AG04450 (cell line): Measurements from ENCODE around the gene OR4K14. TPM values are rescaled to one million over a fixed set of nuclear protein-coding genes. Genes with fewer than 3 reads are reported as not detected.

Experiments used
- CTCF ChIA-PET: fragments of 300-600, 350-600 bp; formaldehyde crosslinking; extraction: SDS; loops from one replicate; lab custom pipeline; 2022; ENCODE audit warnings: antibody characterized with exemption, inconsistent platforms; lab: Charles Lee
- POLR2A ChIA-PET: fragments of 350-600 bp; formaldehyde crosslinking; extraction: SDS; loops from one replicate; lab custom pipeline; 2021; ENCODE audit warnings: antibody characterized with exemption, inconsistent platforms; lab: Yijun Ruan, JAX
- DNase-seq: peaks from one replicate; pipeline ENCODE4 v3.0.0-alpha.2; 2011; ENCODE audit warnings: low read depth, low spot score
- H3K27ac ChIP-seq: one replicate; pipeline ENCODE4 v1.5.1; 2012; ENCODE audit warnings: low read depth, low read length, control low read depth
- H3K27me3 ChIP-seq: one replicate; pipeline ENCODE4 v1.6.0; 2012; ENCODE audit warnings: low read length; ENCODE audit not compliant: control insufficient read depth, insufficient read depth
- H3K4me3 ChIP-seq: 2 replicates; pipeline ENCODE4 v1.5.1; 2011; ENCODE audit warnings: mild to moderate bottlenecking, low read depth, low read length, control low read depth
- H3K9me3 ChIP-seq: 2 replicates; pipeline ENCODE4 v1.5.1; 2012; ENCODE audit warnings: low read length; ENCODE audit not compliant: control insufficient read depth, insufficient read depth
- polyA minus RNA-seq: library from RNA; depleted of rRNA, polyadenylated mRNA; stranded (reverse); fragments of >200 nt; gene quantifications from 2 replicates; pipeline ENCODE4 v1.2.3, GENCODE V29; 2011; rRNA and poly(A)+ RNA removed
- polyA plus RNA-seq: library from polyadenylated mRNA; depleted of rRNA; stranded (reverse); fragments of >200 nt; gene quantifications from 2 replicates; pipeline ENCODE4 v1.2.3, GENCODE V29; 2011; rRNA removed
- TF ChIP-seq, protein P1 (sequence below): IDR thresholded peaks from 2 replicates; pipeline ENCODE4 v1.5.1; 2011; ENCODE audit warnings: low read depth, low read length, control low read depth, inconsistent platforms

The OR4K14 gene, protein sequence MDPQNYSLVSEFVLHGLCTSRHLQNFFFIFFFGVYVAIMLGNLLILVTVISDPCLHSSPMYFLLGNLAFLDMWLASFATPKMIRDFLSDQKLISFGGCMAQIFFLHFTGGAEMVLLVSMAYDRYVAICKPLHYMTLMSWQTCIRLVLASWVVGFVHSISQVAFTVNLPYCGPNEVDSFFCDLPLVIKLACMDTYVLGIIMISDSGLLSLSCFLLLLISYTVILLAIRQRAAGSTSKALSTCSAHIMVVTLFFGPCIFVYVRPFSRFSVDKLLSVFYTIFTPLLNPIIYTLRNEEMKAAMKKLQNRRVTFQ
- polyA plus RNA-seq (not detected in 2 replicates), polyA minus RNA-seq (not detected in 2 replicates)

DNA sequence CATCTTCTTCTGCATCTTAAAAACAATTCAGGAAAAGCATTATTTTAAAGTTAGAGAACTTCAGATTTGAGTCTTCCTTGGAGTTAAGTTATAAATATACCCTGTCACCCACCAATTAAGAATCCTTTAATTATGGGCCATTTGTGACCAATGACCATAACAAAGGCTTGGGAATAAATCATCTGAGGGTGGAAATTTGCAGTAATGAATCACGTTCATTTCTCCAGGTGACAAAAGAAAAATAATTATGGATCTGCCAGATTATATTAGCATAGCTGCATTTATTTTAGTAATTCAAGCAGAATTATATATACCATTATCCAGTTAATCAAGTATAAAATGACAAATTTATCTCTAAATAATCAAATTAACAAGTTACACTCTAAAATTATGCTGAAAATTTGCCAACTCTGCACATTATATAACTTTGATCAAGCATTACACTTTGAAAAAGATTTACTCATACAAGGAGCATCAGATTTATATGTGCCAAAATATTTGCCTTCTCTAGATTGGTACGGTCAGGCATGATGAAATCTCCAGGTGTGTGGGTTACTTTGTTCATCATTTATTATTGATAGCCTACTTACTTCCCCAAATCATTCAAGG is at the start of gene OR4K14:
TSS of gene OR4K14 (minus strand) at position 51 of the 609 bp plus-strand sequence. CDS start 4,114 bp downstream, outside the sequence.
- no peak within 1 kb of the TSS for H3K4me3 ChIP-seq
- CTCF ChIA-PET: no interaction called here
- no peak for DNase-seq
- POLR2A ChIA-PET: no interaction called here
- no peaks in the 10 kb centered on the region for H3K27me3 ChIP-seq
- peaks cover 8% of the 10 kb centered on the region; the same call in 1 of the 2 replicates for H3K9me3 ChIP-seq
- no peak within 1 kb of the TSS for H3K27ac ChIP-seq
- TF ChIP-seq, protein P1, sequence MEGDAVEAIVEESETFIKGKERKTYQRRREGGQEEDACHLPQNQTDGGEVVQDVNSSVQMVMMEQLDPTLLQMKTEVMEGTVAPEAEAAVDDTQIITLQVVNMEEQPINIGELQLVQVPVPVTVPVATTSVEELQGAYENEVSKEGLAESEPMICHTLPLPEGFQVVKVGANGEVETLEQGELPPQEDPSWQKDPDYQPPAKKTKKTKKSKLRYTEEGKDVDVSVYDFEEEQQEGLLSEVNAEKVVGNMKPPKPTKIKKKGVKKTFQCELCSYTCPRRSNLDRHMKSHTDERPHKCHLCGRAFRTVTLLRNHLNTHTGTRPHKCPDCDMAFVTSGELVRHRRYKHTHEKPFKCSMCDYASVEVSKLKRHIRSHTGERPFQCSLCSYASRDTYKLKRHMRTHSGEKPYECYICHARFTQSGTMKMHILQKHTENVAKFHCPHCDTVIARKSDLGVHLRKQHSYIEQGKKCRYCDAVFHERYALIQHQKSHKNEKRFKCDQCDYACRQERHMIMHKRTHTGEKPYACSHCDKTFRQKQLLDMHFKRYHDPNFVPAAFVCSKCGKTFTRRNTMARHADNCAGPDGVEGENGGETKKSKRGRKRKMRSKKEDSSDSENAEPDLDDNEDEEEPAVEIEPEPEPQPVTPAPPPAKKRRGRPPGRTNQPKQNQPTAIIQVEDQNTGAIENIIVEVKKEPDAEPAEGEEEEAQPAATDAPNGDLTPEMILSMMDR: no peak

DNA sequence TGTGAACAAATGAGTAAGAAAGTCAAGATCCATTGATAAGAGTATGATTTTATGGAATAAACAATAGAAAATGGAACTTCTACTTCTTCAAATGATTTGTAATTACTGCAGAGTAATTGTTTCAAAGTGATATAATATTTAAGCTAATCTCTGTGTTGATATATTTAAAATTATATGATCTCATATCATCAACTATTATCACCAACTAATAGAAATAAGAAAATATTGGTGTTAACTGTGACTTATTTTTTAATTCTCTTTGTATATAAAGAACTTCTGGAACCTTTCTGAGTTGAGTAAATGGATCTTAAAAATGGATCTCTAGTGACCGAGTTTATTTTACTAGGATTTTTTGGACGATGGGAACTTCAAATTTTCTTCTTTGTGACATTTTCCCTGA is 40.6 kb upstream of the OR4K14 start, which contains the start of gene OR4L1:
TSS of gene OR4L1 (plus strand) at position 301 of the 400 bp plus-strand sequence. CDS start at position 301, 0 bp downstream.
- ChIA-PET POLR2A (no interaction called here), CTCF (no interaction called here)
- no peak for DNase-seq
- H3K27ac ChIP-seq: no peak within 1 kb of the TSS
- TF ChIP-seq, protein P1: no peak
- no peak within 1 kb of the TSS for H3K4me3 ChIP-seq
- H3K9me3 ChIP-seq: peaks cover 10% of the 10 kb centered on the region; the same call in 1 of the 2 replicates
- H3K27me3 ChIP-seq: no peaks in the 10 kb centered on the region

DNA sequence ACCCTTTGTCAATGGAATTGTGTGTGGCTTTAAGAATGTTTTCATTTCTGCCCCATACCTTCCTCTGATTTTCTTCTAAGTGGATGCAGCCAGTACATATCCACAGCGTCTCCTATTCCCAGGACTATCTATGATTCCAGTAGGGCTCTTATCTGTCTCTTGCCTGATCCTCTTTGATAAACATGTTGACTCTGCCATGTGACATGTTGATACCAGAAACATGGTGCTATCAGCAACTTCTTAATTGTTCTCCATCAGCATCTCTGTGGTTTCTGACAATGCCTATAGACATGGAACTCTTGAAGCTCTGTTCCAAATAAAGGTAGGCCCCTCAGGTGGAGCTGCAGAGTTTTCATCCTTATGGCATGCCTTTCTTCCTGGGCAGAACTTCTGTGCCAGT is 29.1 kb upstream of the OR4K14 start:
- TF ChIP-seq, protein P1: no peak
- ChIA-PET CTCF (no interaction called here), POLR2A (no interaction called here)
- no peak overlapping the region for H3K27ac ChIP-seq
- no peaks in the 10 kb centered on the region for H3K27me3 ChIP-seq
- H3K4me3 ChIP-seq: no peak overlapping the region
- DNase-seq: no peak
- H3K9me3 ChIP-seq: peaks cover 9% of the 10 kb centered on the region; the same call in 1 of the 2 replicates

DNA sequence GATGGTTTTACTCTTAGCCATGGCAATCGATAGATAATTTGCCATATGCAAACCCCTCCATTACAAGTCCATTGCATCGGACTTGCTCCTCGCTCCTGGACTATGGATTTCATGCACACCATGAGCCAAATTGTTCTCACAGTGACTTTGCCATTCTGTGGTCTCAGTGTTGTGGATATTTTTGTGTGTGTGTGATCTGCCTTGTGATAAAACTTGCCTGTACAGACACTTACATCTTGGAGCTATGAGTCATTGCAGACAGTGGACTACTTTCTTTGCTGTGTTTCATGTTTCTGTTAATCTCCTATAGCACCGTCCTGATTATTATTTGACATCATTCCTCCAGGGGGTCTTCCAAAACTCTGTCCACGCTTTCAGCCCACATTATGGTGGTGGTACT is 25.1 kb upstream of the OR4K14 start:
- no peak for DNase-seq
- ChIA-PET CTCF (no interaction called here), POLR2A (no interaction called here)
- H3K27ac ChIP-seq: no peak overlapping the region
- H3K27me3 ChIP-seq: no peaks in the 10 kb centered on the region
- H3K9me3 ChIP-seq: peaks cover 12% of the 10 kb centered on the region
- H3K4me3 ChIP-seq: no peak overlapping the region
- TF ChIP-seq, protein P1: no peak

DNA sequence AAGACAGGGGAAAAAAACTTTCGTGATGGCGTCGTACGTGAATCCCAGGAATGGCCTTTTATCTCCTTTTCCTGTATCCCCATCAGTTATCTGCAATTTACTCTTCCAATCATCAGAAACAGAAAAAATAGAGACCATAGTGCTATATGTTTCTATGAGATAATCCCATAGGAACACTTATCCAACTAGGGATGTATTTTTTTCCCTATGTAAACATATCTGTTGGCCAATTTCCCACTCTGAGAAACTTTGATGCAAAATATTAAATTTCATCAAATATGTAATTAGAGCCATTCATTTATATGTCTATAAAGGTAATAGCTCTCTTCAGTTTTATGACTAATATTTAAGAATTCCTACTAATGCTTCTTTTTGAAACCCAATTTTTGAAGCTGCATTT is 16.8 kb upstream of the OR4K14 start, which contains the start of gene OR4K13:
TSS of gene OR4K13 (minus strand) at position 101 of the 400 bp plus-strand sequence. CDS start 1,280 bp downstream, outside the sequence.
- Histone ChIP-seq H3K27me3 (no peaks in the 10 kb centered on the region), H3K4me3 (no peak within 1 kb of the TSS), H3K27ac (no peak within 1 kb of the TSS), H3K9me3 (peaks cover 6% of the 10 kb centered on the region; the same call in 1 of the 2 replicates)
- TF ChIP-seq, protein P1: no peak
- ChIA-PET POLR2A (no interaction called here), CTCF (no interaction called here)
- DNase-seq: no peak
